MM.1S (cell line): ENCODE data around the gene STXBP6.

Source experiments
- EZH2phosphoT487 ChIP-seq: fragments of 300-600 bp; sonication (generic); IDR thresholded peaks from 2 replicates; pipeline ENCODE4 v1.6.1; 2018; ENCODE audit warnings: antibody characterized with exemption, low read length
- TF ChIP-seq, protein P1 (sequence below): fragments of 300-600 bp; sonication (generic); IDR thresholded peaks from 2 replicates; pipeline ENCODE4 v1.5.1; 2016; ENCODE audit warnings: antibody characterized with exemption, low read length, mixed read lengths

DNA sequence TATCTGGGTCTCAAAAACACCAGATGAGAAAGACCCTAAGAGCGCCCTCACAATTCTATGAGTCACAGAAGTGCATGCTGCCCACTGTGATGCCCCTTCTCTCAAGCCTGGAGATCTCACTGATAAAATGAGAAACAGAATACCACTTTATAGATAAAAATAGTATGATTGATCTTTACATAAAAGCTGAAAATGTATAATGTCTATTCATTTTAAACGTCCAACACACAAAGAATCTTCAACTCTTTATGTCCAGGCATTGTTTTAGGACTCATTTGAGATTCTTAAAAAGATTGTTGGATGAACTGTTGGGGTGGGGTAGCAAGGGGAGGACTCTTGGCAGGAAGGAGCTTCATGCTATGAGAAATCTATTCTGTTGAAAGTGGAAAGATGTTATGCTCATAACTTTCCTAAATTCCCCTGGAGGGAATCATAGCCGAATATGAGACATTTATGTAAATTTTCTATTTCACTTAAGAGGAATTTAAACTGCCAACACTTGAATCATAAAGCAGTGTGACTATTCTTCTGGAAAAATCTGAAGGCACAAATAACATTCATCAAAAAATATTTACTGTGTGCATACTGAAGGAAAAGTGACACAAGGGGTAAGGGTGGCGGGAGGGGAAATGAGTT is 174.6 kb downstream of the STXBP6 start:
- TF ChIP-seq, protein P1, sequence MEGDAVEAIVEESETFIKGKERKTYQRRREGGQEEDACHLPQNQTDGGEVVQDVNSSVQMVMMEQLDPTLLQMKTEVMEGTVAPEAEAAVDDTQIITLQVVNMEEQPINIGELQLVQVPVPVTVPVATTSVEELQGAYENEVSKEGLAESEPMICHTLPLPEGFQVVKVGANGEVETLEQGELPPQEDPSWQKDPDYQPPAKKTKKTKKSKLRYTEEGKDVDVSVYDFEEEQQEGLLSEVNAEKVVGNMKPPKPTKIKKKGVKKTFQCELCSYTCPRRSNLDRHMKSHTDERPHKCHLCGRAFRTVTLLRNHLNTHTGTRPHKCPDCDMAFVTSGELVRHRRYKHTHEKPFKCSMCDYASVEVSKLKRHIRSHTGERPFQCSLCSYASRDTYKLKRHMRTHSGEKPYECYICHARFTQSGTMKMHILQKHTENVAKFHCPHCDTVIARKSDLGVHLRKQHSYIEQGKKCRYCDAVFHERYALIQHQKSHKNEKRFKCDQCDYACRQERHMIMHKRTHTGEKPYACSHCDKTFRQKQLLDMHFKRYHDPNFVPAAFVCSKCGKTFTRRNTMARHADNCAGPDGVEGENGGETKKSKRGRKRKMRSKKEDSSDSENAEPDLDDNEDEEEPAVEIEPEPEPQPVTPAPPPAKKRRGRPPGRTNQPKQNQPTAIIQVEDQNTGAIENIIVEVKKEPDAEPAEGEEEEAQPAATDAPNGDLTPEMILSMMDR, result no peak
- no peak for TF ChIP-seq EZH2phosphoT487
